Activated B cell treated with CpG ODN at 0.5 μM for 24 hours (primary cell): ENCODE results near the gene SMCR8. TPM values are rescaled to one million over a fixed set of nuclear protein-coding genes. Genes with fewer than 3 reads are reported as not detected.

Experiments used
- ATAC-seq: fragments of 200-7000 bp; cut with Tn5 transposase; one replicate; pipeline ENCODE4 v1.10.0; 2021; ENCODE audit warnings: low read depth, mild to moderate bottlenecking, moderate library complexity
- CTCF ChIA-PET: fragments of 350-600 bp; sonication (Branson Sonifier 250); formaldehyde crosslinking; loops from one replicate; lab custom pipeline; 2021; ENCODE audit warnings: antibody characterized with exemption; lab: Charles Lee
- POLR2A ChIA-PET: fragments of 350-600 bp; sonication (Branson Sonifier 250); formaldehyde crosslinking; loops from one replicate; lab custom pipeline; 2021; ENCODE audit warnings: antibody characterized with exemption; lab: Charles Lee
- DNase-seq: peaks from one replicate; pipeline ENCODE4 v3.0.0; 2022
- H3K27ac Mint-ChIP-seq: one replicate; pipeline ENCODE4 v1.8.0; 2020; ENCODE audit warnings: mixed read lengths
- H3K27me3 Mint-ChIP-seq: one replicate; pipeline ENCODE4 v1.8.0; 2021; ENCODE audit warnings: mixed read lengths
- H3K36me3 Mint-ChIP-seq: one replicate; pipeline ENCODE4 v1.8.0; 2021; ENCODE audit warnings: low read depth, mixed read lengths
- H3K4me1 Mint-ChIP-seq: one replicate; pipeline ENCODE4 v1.8.0; 2021; ENCODE audit warnings: mixed read lengths
- H3K4me3 Mint-ChIP-seq: one replicate; pipeline ENCODE4 v1.8.0; 2020; ENCODE audit warnings: mild to moderate bottlenecking, mixed read lengths
- H3K9me3 Mint-ChIP-seq: one replicate; pipeline ENCODE4 v1.8.0; 2020; ENCODE audit warnings: mixed read lengths
- CTCF ChIP-seq: fragments of 200-600 bp; IDR thresholded peaks from one replicate; pipeline ENCODE4 v1.8.0; 2022; ENCODE audit warnings: antibody characterized with exemption, mild to moderate bottlenecking
- intact Hi-C: fragments of 100-400 bp; cut with micrococcal nuclease; formaldehyde crosslinking; loops from one replicate; pipeline ENCODE4 v1.15.1; 2024
- total RNA-seq: library from RNA; stranded (reverse); gene quantifications from 2 replicates; pipeline ENCODE4 v1.2.3, GENCODE V29; 2022

Gene SMCR8
- total RNA-seq, 1 donor from 2014 or later: 36.9 TPM

DNA sequence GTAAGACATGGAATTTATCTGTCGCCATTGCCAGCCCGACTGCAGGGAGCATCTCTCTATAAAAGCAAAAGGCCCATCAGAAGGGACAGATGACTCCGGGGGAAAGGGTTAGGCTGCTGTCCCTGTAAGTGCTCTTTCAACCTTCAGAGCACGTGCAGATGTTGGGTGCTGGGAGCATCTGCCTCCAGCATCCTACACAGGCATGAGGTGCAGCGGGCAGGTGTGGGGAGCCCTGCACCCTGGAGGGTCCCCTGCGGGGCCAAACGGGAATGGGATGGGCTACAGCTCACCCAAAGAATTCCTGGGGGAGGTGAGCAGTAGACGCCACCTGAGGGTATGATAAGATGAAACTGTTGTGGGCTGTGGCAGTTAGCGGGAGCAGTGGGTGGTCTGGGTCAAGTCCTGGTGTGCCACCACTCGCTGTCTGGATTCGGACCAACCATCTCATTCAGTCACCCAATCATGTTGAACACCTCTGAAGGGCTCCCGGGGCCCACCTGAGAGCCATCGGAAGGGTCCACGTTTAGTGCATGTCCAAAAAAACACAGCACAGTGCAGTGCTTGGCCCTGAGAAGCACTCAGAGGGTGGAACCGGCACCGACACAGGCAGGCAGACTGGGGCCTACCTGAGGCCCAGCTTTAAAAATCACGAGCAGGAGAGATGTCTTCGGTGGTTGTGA lies 3.8 kb downstream of the SMCR8 start:
- no peak for DNase-seq
- no peak for ATAC-seq
- Mint-ChIP-seq H3K27ac (no peak overlapping the region), H3K27me3 (no peaks in the 10 kb centered on the region), H3K4me1 (peaks cover 73% of the 10 kb centered on the region), H3K4me3 (peak overlapping the region; percentile 28), H3K36me3 (peaks cover 85% of the 10 kb centered on the region), H3K9me3 (no peaks in the 10 kb centered on the region)
- intact Hi-C loops: loop anchor here (5.0 to 10.0 kb wide), 3 partner anchors 164 to 463 kb away; partner anchors contain the start of genes ATPAF2, GID4 and TVP23B
- ChIA-PET POLR2A (no interaction called here), CTCF (no interaction called here)
- no peak for TF ChIP-seq CTCF

DNA sequence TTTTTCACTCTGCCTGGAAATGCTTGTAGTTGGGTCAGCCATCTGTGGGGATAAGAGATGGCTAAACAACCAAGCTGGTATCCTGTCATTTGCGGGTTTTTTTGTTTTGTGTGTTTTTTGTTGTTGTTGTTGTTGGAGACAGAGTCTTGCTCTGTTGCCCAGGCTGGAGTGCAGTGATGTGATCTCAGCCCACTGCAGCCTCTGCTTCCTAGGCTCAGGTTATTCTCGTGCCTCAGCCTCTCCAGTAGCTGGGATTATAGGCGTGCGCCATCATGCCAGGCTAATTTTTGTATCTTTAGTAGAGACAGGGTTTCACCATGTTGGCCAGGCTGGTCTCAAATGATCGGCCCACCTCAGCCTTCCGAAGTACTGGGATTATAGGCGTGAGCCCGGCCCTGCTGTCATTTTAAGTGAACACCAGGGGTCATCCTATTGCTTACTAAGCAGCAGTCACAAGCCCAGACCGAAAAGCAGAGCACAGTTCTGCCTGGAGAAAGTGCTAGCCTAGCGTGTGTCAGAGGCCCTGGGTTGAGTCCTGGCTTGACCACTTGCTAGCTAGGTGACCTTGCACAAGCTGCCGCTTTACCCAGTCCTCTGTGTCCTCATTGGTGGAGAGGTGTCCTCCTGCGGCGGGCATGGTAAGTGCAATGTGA lies 4.6 kb downstream of the SMCR8 start:
- ChIA-PET POLR2A (interaction anchor here (1.0 kb wide), 1 partner anchor 13 kb away, joined by 4 read pairs; no protein-coding TSS in a partner anchor), CTCF (no interaction called here)
- DNase-seq (no peak), ATAC-seq (no peak)
- Mint-ChIP-seq H3K4me1 (peaks cover 74% of the 10 kb centered on the region), H3K36me3 (peaks cover 89% of the 10 kb centered on the region), H3K9me3 (no peaks in the 10 kb centered on the region), H3K27ac (peak overlapping the region; percentile 30), H3K27me3 (no peaks in the 10 kb centered on the region), H3K4me3 (no peak overlapping the region)
- intact Hi-C loops: loop anchor here (5.0 to 10.0 kb wide), 3 partner anchors 165 to 463 kb away; partner anchors contain the start of genes ATPAF2, GID4 and TVP23B
- TF ChIP-seq CTCF: no peak

GRCh38 chr17:18320301-18320700 lies 5.2 kb downstream of the SMCR8 start:
- CTCF ChIA-PET: no interaction called here
- intact Hi-C loops: no loop called here
- Mint-ChIP-seq H3K9me3 (no peaks in the 10 kb centered on the region), H3K27ac (no peak overlapping the region), H3K4me3 (no peak overlapping the region), H3K36me3 (peaks cover 89% of the 10 kb centered on the region), H3K27me3 (no peaks in the 10 kb centered on the region), H3K4me1 (peaks cover 74% of the 10 kb centered on the region)
- no peak for TF ChIP-seq CTCF
- ATAC-seq: no peak
- DNase-seq: no peak
- POLR2A ChIA-PET: interaction anchor here (1.0 kb wide), 1 partner anchor 13 kb away, joined by 4 read pairs; no protein-coding TSS in a partner anchor

DNA sequence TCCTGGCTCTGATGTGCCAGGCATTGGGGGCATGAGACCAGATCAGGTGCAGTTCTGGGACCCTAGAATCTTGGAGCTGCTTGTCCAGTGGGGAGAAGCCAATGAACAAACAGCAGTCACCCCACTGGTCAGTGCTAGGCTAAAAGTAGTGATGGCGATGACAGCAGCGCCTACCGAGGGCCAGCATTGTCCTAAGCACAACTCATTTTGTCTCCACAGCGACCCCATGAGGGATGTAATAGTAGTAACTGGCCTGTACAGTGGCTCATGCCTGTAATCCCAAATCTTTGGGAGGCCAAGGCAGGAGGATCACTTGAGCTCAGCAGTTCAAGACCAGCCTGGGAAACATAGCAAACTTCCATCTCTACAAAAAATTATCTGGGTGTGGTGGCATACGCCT lies 6.2 kb downstream of the SMCR8 start:
- intact Hi-C loops: no loop called here
- no peak for TF ChIP-seq CTCF
- POLR2A ChIA-PET: no interaction called here
- Mint-ChIP-seq H3K36me3 (peaks cover 85% of the 10 kb centered on the region), H3K4me1 (peaks cover 74% of the 10 kb centered on the region), H3K27me3 (no peaks in the 10 kb centered on the region), H3K9me3 (no peaks in the 10 kb centered on the region), H3K4me3 (no peak overlapping the region), H3K27ac (no peak overlapping the region)
- CTCF ChIA-PET: interaction anchor here (1.0 kb wide), 1 partner anchor 15 kb away, joined by 3 read pairs; no protein-coding TSS in a partner anchor
- ATAC-seq (no peak), DNase-seq (no peak)

- no peak for TF ChIP-seq CTCF
- no peak overlapping the region for H3K4me3 Mint-ChIP-seq
- POLR2A ChIA-PET: no interaction called here
- CTCF ChIA-PET: no interaction called here
- DNase-seq (no peak), ATAC-seq (no peak)
- H3K9me3 Mint-ChIP-seq: no peaks in the 10 kb centered on the region
- H3K27me3 Mint-ChIP-seq: no peaks in the 10 kb centered on the region
- intact Hi-C loops: no loop called here
- H3K27ac Mint-ChIP-seq: no peak overlapping the region
- peaks cover 65% of the 10 kb centered on the region for H3K4me1 Mint-ChIP-seq
- peaks cover 81% of the 10 kb centered on the region for H3K36me3 Mint-ChIP-seq
Measured at GRCh38 chr17:18322522-18322921, 7.4 kb downstream of the SMCR8 start.
